ENCODE measurements around the gene ZNF346.

- TF ChIP-seq, protein P1, sequence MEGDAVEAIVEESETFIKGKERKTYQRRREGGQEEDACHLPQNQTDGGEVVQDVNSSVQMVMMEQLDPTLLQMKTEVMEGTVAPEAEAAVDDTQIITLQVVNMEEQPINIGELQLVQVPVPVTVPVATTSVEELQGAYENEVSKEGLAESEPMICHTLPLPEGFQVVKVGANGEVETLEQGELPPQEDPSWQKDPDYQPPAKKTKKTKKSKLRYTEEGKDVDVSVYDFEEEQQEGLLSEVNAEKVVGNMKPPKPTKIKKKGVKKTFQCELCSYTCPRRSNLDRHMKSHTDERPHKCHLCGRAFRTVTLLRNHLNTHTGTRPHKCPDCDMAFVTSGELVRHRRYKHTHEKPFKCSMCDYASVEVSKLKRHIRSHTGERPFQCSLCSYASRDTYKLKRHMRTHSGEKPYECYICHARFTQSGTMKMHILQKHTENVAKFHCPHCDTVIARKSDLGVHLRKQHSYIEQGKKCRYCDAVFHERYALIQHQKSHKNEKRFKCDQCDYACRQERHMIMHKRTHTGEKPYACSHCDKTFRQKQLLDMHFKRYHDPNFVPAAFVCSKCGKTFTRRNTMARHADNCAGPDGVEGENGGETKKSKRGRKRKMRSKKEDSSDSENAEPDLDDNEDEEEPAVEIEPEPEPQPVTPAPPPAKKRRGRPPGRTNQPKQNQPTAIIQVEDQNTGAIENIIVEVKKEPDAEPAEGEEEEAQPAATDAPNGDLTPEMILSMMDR (IDR thresholded peaks at IDR 0.05; ENCODE audit: poor library complexity): no peak
- TF ChIP-seq EZH2 (IDR thresholded peaks at IDR 0.05; ENCODE audit: borderline replicate concordance) (no peak), EZH2phosphoT487 (IDR thresholded peaks at IDR 0.05; ENCODE audit: low read depth, severe bottlenecking, unreplicated experiment) (no peak)
Measured at GRCh38 chr5:177085985-177086653, 63.6 kb downstream of the ZNF346 start.
